PC-3 (cell line): ENCODE data around the gene NLGN4X. TPM values are rescaled to one million over a fixed set of nuclear protein-coding genes. Genes with fewer than 3 reads are reported as not detected.

Experiments
- ATAC-seq: fragments of 200-7000 bp; cut with Tn5 transposase; 2 replicates; pipeline ENCODE4 v1.9.1; 2020; ENCODE audit warnings: mild to moderate bottlenecking, moderate library complexity
- Bru-seq: library from RNA; stranded (reverse); fragments of 400-500 nt; gene quantifications from one replicate; lab custom pipeline; 2021; lab: Mats Ljungman, UMichigan
- BruChase-seq, 2 experiments: library from RNA; stranded (reverse); fragments of 400-500 nt; gene quantifications; one replicate each; lab custom pipeline; 2021; lab: Mats Ljungman, UMichigan
- BruUV-seq: library from RNA; stranded (reverse); fragments of 400-500 nt; replicated peaks from 2 replicates; lab custom pipeline; 2021; lab: Mats Ljungman, UMichigan
- CTCF ChIA-PET: fragments of 300-600 bp; sonication (Branson Sonifier 250); formaldehyde crosslinking; loops from one replicate; lab custom pipeline; 2022; ENCODE audit warnings: antibody characterized with exemption; lab: Charles Lee
- POLR2A ChIA-PET: fragments of 300-600 bp; sonication (Branson Sonifier 250); formaldehyde crosslinking; loops from one replicate; lab custom pipeline; 2022; ENCODE audit warnings: antibody characterized with exemption; ENCODE audit not compliant: unreplicated experiment; lab: Charles Lee
- DNase-seq: peaks from one replicate; pipeline ENCODE4 v3.0.0-alpha.2; 2015
- H2AFZ ChIP-seq: fragments of 300-600 bp; sonication (generic); 2 replicates; pipeline ENCODE4 v1.6.0; 2016; ENCODE audit warnings: antibody characterized with exemption, low read length
- H3F3A ChIP-seq: fragments of 300-600 bp; sonication (generic); one replicate; pipeline ENCODE4 v1.6.0; 2017; ENCODE audit warnings: antibody characterized with exemption, low read length, control low read depth, mild to moderate bottlenecking; ENCODE audit not compliant: unreplicated experiment
- H3K27ac ChIP-seq: fragments of 300-600 bp; sonication (generic); 2 replicates; pipeline ENCODE4 v1.5.1; 2016; ENCODE audit warnings: mild to moderate bottlenecking, low read length
- H3K27me3 ChIP-seq: fragments of 300-600 bp; sonication (generic); 2 replicates; pipeline ENCODE4 v1.6.1; 2016; ENCODE audit warnings: low read length, mixed read lengths
- H3K36me3 ChIP-seq: fragments of 300-600 bp; sonication (generic); 2 replicates; pipeline ENCODE4 v1.6.1; 2016; ENCODE audit warnings: low read depth, mixed run types, low read length, mixed read lengths
- H3K4me1 ChIP-seq: fragments of 300-600 bp; sonication (generic); 2 replicates; pipeline ENCODE4 v1.5.1; 2016; ENCODE audit warnings: low read length; ENCODE audit not compliant: insufficient read depth
- H3K4me2 ChIP-seq: fragments of 300-600 bp; sonication (generic); 2 replicates; pipeline ENCODE4 v1.6.0; 2016; ENCODE audit warnings: low read length
- H3K4me3 ChIP-seq: fragments of 300-600 bp; sonication (generic); 2 replicates; pipeline ENCODE4 v1.5.1; 2016; ENCODE audit warnings: mild to moderate bottlenecking, low read length, mixed read lengths
- H3K79me2 ChIP-seq: fragments of 300-600 bp; sonication (generic); 2 replicates; pipeline ENCODE4 v1.6.1; 2017; ENCODE audit warnings: low read length, mixed read lengths
- H3K9ac ChIP-seq: fragments of 300-600 bp; sonication (generic); 2 replicates; pipeline ENCODE4 v1.6.0; 2016; ENCODE audit warnings: mild to moderate bottlenecking, low read length
- H3K9me2 ChIP-seq: fragments of 300-600 bp; sonication (generic); replicated peaks from 2 replicates; pipeline ENCODE4 v1.6.1; 2016; ENCODE audit warnings: mixed run types, low read length, mixed read lengths
- H3K9me3 ChIP-seq: fragments of 300-600 bp; sonication (generic); 2 replicates; pipeline ENCODE4 v1.6.1; 2016; ENCODE audit warnings: low read length, mixed read lengths
- H4K20me1 ChIP-seq: fragments of 300-600 bp; sonication (generic); 2 replicates; pipeline ENCODE4 v1.6.1; 2016; ENCODE audit warnings: low read length, mixed read lengths
- EZH2 ChIP-seq: fragments of 300-600 bp; sonication (generic); IDR thresholded peaks from one replicate; pipeline ENCODE4 v1.6.1; 2017; ENCODE audit warnings: antibody characterized with exemption, mild to moderate bottlenecking, low read length; ENCODE audit not compliant: unreplicated experiment
- EZH2phosphoT487 ChIP-seq: fragments of 300-600 bp; sonication (generic); IDR thresholded peaks from 2 replicates; pipeline ENCODE4 v1.6.1; 2018; ENCODE audit warnings: mild to moderate bottlenecking, antibody characterized with exemption, low read length, borderline replicate concordance
- intact Hi-C: fragments of 100-400 bp; cut with micrococcal nuclease; formaldehyde crosslinking; loops from 2 replicates; pipeline ENCODE4 v1.9.0; 2023
- long read RNA-seq: library from polyadenylated mRNA; unstranded; transcript quantifications from one replicate; pipeline ENCODE4 v2.0.0, GENCODE V29; 2021; ENCODE audit not compliant: unreplicated experiment
- total RNA-seq: library from RNA; depleted of rRNA; stranded (reverse); fragments of >200 nt; gene quantifications from 2 replicates; pipeline ENCODE4 v1.2.3, GENCODE V29; 2014; rRNA removed
- TF ChIP-seq, protein P1 (sequence below): fragments of 300-600 bp; sonication (generic); conservative IDR thresholded peaks from 2 replicates; pipeline ENCODE4 v1.5.1; 2017; ENCODE audit warnings: antibody characterized with exemption, low read depth, mild to moderate bottlenecking, low read length

Gene NLGN4X
- total RNA-seq = not detected in 2 replicates
- Bru-seq, nascent RNA = percentile 1 among the genes with signal in this experiment
- BruChase-seq, experiment 1, labeled RNA remaining after a 6-hour chase = percentile 1 among the genes with signal in this experiment
- percentile 1 among the genes with signal in this experiment for BruChase-seq, experiment 2, labeled RNA remaining after a 2-hour chase
- long read RNA-seq = 0 reads

DNA sequence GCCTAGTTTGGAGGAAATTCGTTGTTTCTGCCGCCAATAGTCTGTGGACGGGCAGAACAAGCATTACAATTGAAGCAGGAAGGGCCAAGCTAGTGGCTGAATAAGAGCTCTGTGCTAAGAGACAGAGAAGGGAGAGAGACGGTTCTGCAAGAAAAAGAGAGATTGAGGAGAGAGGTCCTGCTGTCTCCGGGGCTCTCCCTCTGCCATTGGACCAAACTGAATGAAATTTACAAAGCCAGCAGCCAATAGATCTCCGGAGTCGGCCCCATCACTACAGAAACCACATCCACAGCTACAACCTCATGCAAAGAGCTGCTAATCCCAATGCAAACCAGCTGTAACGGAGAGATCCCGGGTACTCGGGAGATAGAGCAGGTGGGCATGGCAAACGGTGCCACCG, at the start of gene NLGN4X:
Gene NLGN4X (minus strand): TSS at position 148 of the 400 bp plus-strand sequence. CDS start 77,401 bp downstream, outside the sequence.
- TF ChIP-seq, protein P1, sequence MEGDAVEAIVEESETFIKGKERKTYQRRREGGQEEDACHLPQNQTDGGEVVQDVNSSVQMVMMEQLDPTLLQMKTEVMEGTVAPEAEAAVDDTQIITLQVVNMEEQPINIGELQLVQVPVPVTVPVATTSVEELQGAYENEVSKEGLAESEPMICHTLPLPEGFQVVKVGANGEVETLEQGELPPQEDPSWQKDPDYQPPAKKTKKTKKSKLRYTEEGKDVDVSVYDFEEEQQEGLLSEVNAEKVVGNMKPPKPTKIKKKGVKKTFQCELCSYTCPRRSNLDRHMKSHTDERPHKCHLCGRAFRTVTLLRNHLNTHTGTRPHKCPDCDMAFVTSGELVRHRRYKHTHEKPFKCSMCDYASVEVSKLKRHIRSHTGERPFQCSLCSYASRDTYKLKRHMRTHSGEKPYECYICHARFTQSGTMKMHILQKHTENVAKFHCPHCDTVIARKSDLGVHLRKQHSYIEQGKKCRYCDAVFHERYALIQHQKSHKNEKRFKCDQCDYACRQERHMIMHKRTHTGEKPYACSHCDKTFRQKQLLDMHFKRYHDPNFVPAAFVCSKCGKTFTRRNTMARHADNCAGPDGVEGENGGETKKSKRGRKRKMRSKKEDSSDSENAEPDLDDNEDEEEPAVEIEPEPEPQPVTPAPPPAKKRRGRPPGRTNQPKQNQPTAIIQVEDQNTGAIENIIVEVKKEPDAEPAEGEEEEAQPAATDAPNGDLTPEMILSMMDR = no peak
- TF ChIP-seq EZH2phosphoT487 = no peak
- TF ChIP-seq EZH2 = no peak
- no peak within 1 kb of the TSS for H3K9ac ChIP-seq
- H3K4me1 ChIP-seq = no peaks in the 10 kb centered on the region
- no peaks in the 10 kb centered on the region for H3K36me3 ChIP-seq
- no TSS peak for BruUV-seq
- ChIA-PET POLR2A (no interaction called here), CTCF (no interaction called here)
- peaks cover 29% of the 10 kb centered on the region for H3K27me3 ChIP-seq
- no peak within 1 kb of the TSS for H3K4me3 ChIP-seq
- intact Hi-C loops = no loop called here
- no peaks in the 10 kb centered on the region for H3K9me3 ChIP-seq
- H3K9me2 ChIP-seq = no peaks in the 10 kb centered on the region
- H3K4me2 ChIP-seq = no peak within 1 kb of the TSS
- H4K20me1 ChIP-seq = no peaks in the 10 kb centered on the region
- no peaks in the 10 kb centered on the region for H3F3A ChIP-seq
- no peaks in the 10 kb centered on the region for H3K79me2 ChIP-seq
- no peak within 1 kb of the TSS for H3K27ac ChIP-seq
- no peak within 1 kb of the TSS for H2AFZ ChIP-seq
- DNase-seq (no peak), ATAC-seq (no peak)

DNA sequence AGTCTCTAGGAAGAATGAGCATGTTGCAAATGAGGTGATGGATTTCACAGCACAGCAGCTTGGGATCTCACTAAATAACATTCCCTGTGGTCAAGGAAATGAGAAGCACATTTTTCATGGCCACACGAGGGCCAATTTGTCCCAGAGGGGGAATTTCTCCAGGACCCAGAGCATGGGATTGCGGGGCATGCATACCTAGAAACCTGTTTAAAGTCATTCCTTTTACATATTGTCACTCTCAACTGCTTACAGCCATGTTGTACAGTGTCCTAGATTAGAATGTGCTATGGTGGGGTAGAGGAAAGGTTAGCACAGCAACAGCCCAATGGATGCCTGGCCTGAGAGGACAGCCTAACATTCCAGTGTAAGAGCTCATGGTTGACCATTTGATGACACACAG, 37.4 kb upstream of the NLGN4X start:
- DNase-seq = no peak
- Histone ChIP-seq H3K9ac (no peak overlapping the region), H3K4me3 (no peak overlapping the region), H3K9me3 (no peaks in the 10 kb centered on the region), H3K4me2 (no peak overlapping the region), H3K79me2 (no peaks in the 10 kb centered on the region), H4K20me1 (no peaks in the 10 kb centered on the region), H3K27ac (no peak overlapping the region), H3K9me2 (no peaks in the 10 kb centered on the region), H3K27me3 (no peaks in the 10 kb centered on the region), H3F3A (no peaks in the 10 kb centered on the region), H2AFZ (no peak overlapping the region), H3K4me1 (no peaks in the 10 kb centered on the region), H3K36me3 (no peaks in the 10 kb centered on the region)
- ATAC-seq = no peak
- no peak for TF ChIP-seq EZH2phosphoT487
- no peak for TF ChIP-seq EZH2
- TF ChIP-seq, protein P1 = no peak
- intact Hi-C loops = no loop called here
- no TSS peak for BruUV-seq
- POLR2A ChIA-PET = no interaction called here
- CTCF ChIA-PET = no interaction called here

DNA sequence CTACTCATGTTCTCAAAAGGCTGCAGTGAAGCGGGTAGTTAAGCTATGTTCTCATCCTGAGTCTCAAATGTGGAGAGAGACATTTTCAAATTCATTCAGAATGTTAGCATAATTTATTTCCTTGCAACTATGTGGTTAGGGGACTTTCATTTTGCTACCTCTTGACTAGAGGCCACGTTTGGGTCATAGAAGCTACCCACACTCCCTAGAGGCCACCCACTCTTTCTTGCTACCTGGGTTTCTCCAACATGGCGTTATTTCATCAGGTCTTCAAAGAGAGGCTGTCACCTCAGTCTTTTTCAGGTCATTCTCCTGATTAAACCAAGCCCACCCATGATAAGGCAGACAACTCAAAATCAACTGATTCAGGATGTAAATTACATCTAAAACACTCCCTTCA, 34.3 kb upstream of the NLGN4X start:
- CTCF ChIA-PET = no interaction called here
- H3K79me2 ChIP-seq = no peaks in the 10 kb centered on the region
- no TSS peak for BruUV-seq
- TF ChIP-seq EZH2phosphoT487 (no peak), EZH2 (no peak)
- TF ChIP-seq, protein P1 = no peak
- DNase-seq (no peak), ATAC-seq (no peak)
- H4K20me1 ChIP-seq = no peaks in the 10 kb centered on the region
- H3K9me2 ChIP-seq = no peaks in the 10 kb centered on the region
- H3K27ac ChIP-seq = no peak overlapping the region
- H3F3A ChIP-seq = no peaks in the 10 kb centered on the region
- H3K4me1 ChIP-seq = no peaks in the 10 kb centered on the region
- intact Hi-C loops = no loop called here
- H3K9me3 ChIP-seq = no peaks in the 10 kb centered on the region
- no peak overlapping the region for H3K4me3 ChIP-seq
- H3K27me3 ChIP-seq = no peaks in the 10 kb centered on the region
- H3K4me2 ChIP-seq = no peak overlapping the region
- no peaks in the 10 kb centered on the region for H3K36me3 ChIP-seq
- H2AFZ ChIP-seq = no peak overlapping the region
- no peak overlapping the region for H3K9ac ChIP-seq
- POLR2A ChIA-PET = no interaction called here
